CD14-positive monocyte (primary cell): ENCODE results near the gene CHST11. TPM values are rescaled to one million over a fixed set of nuclear protein-coding genes. Genes with fewer than 3 reads are reported as not detected.

Experiments used
- DNase-seq, 3 donors: peaks; one replicate each; pipeline ENCODE4 v3.0.0-alpha.2; 2011 to 2022
- H2AFZ ChIP-seq: 2 replicates; pipeline ENCODE4 v1.6.0; 2012; ENCODE audit warnings: mild to moderate bottlenecking, low read depth, low read length, inconsistent platforms; ENCODE audit not compliant: insufficient read depth, poor library complexity, severe bottlenecking
- H3K27ac ChIP-seq, 2 donors: 1 replicate in 1 of 2; 2 replicates in 1 of 2; pipeline ENCODE4 v1.5.1; 2012 to 2013; ENCODE audit warnings: low read length in 2 of 2, control low read depth in 1 of 2, inconsistent platforms in 1 of 2, low read depth in 1 of 2, mild to moderate bottlenecking in 1 of 2
- H3K27me3 ChIP-seq, 2 donors: one replicate each; pipeline versions ENCODE4 v1.6.0 to v1.6.1; 2011 to 2013; ENCODE audit warnings: low read length in 2 of 2; ENCODE audit not compliant: control insufficient read depth in 2 of 2, insufficient read depth in 2 of 2
- H3K36me3 ChIP-seq, 2 donors: replicated peaks in 1 of 2; 1 replicate in 1 of 2; 2 replicates in 1 of 2; pipeline versions ENCODE4 v1.5.1 to v1.6.1; 2012 to 2013; ENCODE audit warnings: low read length in 2 of 2, control low read depth in 1 of 2, inconsistent platforms in 1 of 2, mild to moderate bottlenecking in 1 of 2; ENCODE audit not compliant: insufficient read depth in 2 of 2, control insufficient read depth in 1 of 2
- H3K4me1 ChIP-seq, 2 donors: 1 replicate in 1 of 2; 2 replicates in 1 of 2; pipeline versions ENCODE4 v1.5.1 to v1.6.1; 2012 to 2013; ENCODE audit warnings: low read length in 2 of 2, control low read depth in 1 of 2, inconsistent platforms in 1 of 2, mild to moderate bottlenecking in 1 of 2, moderate library complexity in 1 of 2; ENCODE audit not compliant: insufficient read depth in 2 of 2, control insufficient read depth in 1 of 2
- H3K4me2 ChIP-seq: replicated peaks from 2 replicates; pipeline ENCODE3; 2012; ENCODE audit warnings: low read length, moderate library complexity, mild to moderate bottlenecking; ENCODE audit not compliant: poor library complexity, severe bottlenecking; ENCODE audit errors: extremely low read depth
- H3K4me3 ChIP-seq, 3 experiments: fragments of 200-600 bp in 1 of 3; sonication (generic) in 1 of 3; replicated peaks in 1 of 3; 1 replicate in 2 of 3; 2 replicates in 1 of 3; pipeline ENCODE4 v1.5.1; 2011 to 2013; ENCODE audit warnings: low read length in 3 of 3, mild to moderate bottlenecking in 3 of 3, control low read depth in 2 of 3, low read depth in 2 of 3, inconsistent platforms in 1 of 3, moderate library complexity in 1 of 3
- H3K79me2 ChIP-seq: 2 replicates; pipeline ENCODE4 v1.6.0; 2012; ENCODE audit warnings: mild to moderate bottlenecking, control low read depth, inconsistent platforms, low read length, moderate library complexity; ENCODE audit not compliant: insufficient read depth
- H3K9ac ChIP-seq: 2 replicates; pipeline ENCODE4 v1.6.0; 2017; ENCODE audit warnings: low read length, mild to moderate bottlenecking; ENCODE audit not compliant: insufficient read depth, poor library complexity, severe bottlenecking
- H3K9me3 ChIP-seq, 2 donors: replicated peaks in 1 of 2; 1 replicate in 1 of 2; 2 replicates in 1 of 2; pipeline versions ENCODE4 v1.5.1 to v1.6.1; 2012 to 2013; ENCODE audit warnings: low read length in 2 of 2, control low read depth in 1 of 2; ENCODE audit not compliant: control insufficient read depth in 1 of 2, insufficient read depth in 1 of 2
- H4K20me1 ChIP-seq: 2 replicates; pipeline ENCODE4 v1.6.0; 2012; ENCODE audit warnings: mild to moderate bottlenecking, low read length, control low read depth, moderate library complexity; ENCODE audit not compliant: insufficient read depth
- H3K27ac Mint-ChIP-seq, 7 donors: one replicate each; pipeline ENCODE4 v1.8.0; 2020; ENCODE audit warnings: mild to moderate bottlenecking in 7 of 7, mixed read lengths in 7 of 7, moderate library complexity in 6 of 7, inconsistent platforms in 2 of 7
- H3K27me3 Mint-ChIP-seq, 3 donors: one replicate each; pipeline ENCODE4 v1.8.0; 2021 to 2022; ENCODE audit warnings: low read depth in 3 of 3, mild to moderate bottlenecking in 3 of 3, mixed read lengths in 3 of 3, moderate library complexity in 3 of 3, inconsistent platforms in 1 of 3
- H3K36me3 Mint-ChIP-seq, 2 donors: one replicate each; pipeline ENCODE4 v1.8.0; 2020; ENCODE audit warnings: mixed read lengths in 2 of 2, inconsistent platforms in 1 of 2, mild to moderate bottlenecking in 1 of 2
- H3K4me1 Mint-ChIP-seq: one replicate; pipeline ENCODE4 v1.8.0; 2020; ENCODE audit warnings: mild to moderate bottlenecking, mixed read lengths
- H3K4me3 Mint-ChIP-seq, 2 donors: one replicate each; pipeline ENCODE4 v1.8.0; 2020; ENCODE audit warnings: mild to moderate bottlenecking in 2 of 2, mixed read lengths in 2 of 2, moderate library complexity in 1 of 2
- H3K9me3 Mint-ChIP-seq, 7 donors: one replicate each; pipeline ENCODE4 v1.8.0; 2020 to 2022; ENCODE audit warnings: mixed read lengths in 7 of 7, mild to moderate bottlenecking in 6 of 7, moderate library complexity in 6 of 7, inconsistent platforms in 2 of 7
- WGBS: methylation state at CpG from one replicate; pipeline ENCODE4 v1.1.5; 2013; ENCODE audit warnings: missing lambda C conversion rate; ENCODE audit not compliant: insufficient coverage; 5-methylcytosine and 5-hydroxymethylcytosine counted together
- intact Hi-C, 2 donors: fragments of 100-400 bp; cut with micrococcal nuclease; formaldehyde crosslinking; loops; one replicate each; pipeline versions ENCODE4 v1.15.0 to v1.15.1; 2023
- polyA plus RNA-seq, 3 donors: library from polyadenylated mRNA; depleted of rRNA in 1 of 3; unstranded in 2 of 3; stranded (reverse) in 1 of 3; fragments of 300-500 nt in 2 of 3; fragments of >200 nt in 1 of 3; fragmentation: Illumina TruSeq in 2 of 3; gene quantifications; 1 replicate in 2 of 3; 2 replicates in 1 of 3; pipeline ENCODE4 v1.2.3, GENCODE V29; 2012 to 2021
- TF ChIP-seq, protein P1 (sequence below): fragments of 200-600 bp; IDR thresholded peaks from one replicate; pipeline ENCODE4 v1.8.0; 2022; ENCODE audit warnings: antibody characterized with exemption, mild to moderate bottlenecking

Gene CHST11
- polyA plus RNA-seq, 3 donors = 44.4 to 66.6 (median 48.4) TPM

DNA sequence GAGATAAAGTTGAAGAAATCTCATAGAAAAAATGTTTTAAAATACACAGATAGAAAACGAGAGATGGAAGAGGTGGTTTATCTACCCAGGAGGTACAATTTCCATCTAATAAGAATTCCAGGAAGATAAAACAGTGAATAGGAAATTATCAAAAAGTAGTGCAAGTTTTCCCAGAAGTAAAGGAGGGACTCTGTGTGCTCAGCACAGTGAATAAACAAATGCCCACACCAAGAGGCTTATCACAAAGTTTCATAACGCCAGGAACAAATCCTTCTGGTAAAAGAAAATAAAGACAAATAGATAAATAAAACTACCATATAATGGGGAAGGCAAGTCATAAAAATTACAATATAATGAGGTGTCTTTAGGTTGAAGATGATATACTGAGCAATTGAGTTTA, 322.4 kb downstream of the CHST11 start:
- H4K20me1 ChIP-seq = no peaks in the 10 kb centered on the region
- H3K4me2 ChIP-seq = no peak overlapping the region
- H3K27ac ChIP-seq = no peak overlapping the region
- Mint-ChIP-seq H3K27me3 (peaks cover 1 to 3% (median 3%) of the 10 kb centered on the region in 3 donors), H3K36me3 (peaks cover 2 to 6% of the 10 kb centered on the region in 2 donors), H3K27ac (no peak overlapping the region), H3K4me1 (peaks cover 5% of the 10 kb centered on the region), H3K4me3 (no peak overlapping the region), H3K9me3 (peaks cover 12 to 33% (median 21%) of the 10 kb centered on the region in 7 donors)
- no peak for DNase-seq
- no peaks in the 10 kb centered on the region for H3K36me3 ChIP-seq
- intact Hi-C loops = no loop called here
- no peaks in the 10 kb centered on the region for H3K27me3 ChIP-seq
- H3K4me1 ChIP-seq = peaks cover 2 to 6% of the 10 kb centered on the region in 2 donors
- no peak overlapping the region for H3K9ac ChIP-seq
- H2AFZ ChIP-seq = no peak overlapping the region
- WGBS = no CpG with 5 or more reads among the region's 2 CpGs
- H3K4me3 ChIP-seq = no peak overlapping the region
- H3K9me3 ChIP-seq = peaks cover 11 to 17% of the 10 kb centered on the region in 2 donors
- H3K79me2 ChIP-seq = no peaks in the 10 kb centered on the region
- TF ChIP-seq, protein P1, sequence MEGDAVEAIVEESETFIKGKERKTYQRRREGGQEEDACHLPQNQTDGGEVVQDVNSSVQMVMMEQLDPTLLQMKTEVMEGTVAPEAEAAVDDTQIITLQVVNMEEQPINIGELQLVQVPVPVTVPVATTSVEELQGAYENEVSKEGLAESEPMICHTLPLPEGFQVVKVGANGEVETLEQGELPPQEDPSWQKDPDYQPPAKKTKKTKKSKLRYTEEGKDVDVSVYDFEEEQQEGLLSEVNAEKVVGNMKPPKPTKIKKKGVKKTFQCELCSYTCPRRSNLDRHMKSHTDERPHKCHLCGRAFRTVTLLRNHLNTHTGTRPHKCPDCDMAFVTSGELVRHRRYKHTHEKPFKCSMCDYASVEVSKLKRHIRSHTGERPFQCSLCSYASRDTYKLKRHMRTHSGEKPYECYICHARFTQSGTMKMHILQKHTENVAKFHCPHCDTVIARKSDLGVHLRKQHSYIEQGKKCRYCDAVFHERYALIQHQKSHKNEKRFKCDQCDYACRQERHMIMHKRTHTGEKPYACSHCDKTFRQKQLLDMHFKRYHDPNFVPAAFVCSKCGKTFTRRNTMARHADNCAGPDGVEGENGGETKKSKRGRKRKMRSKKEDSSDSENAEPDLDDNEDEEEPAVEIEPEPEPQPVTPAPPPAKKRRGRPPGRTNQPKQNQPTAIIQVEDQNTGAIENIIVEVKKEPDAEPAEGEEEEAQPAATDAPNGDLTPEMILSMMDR = no peak

DNA sequence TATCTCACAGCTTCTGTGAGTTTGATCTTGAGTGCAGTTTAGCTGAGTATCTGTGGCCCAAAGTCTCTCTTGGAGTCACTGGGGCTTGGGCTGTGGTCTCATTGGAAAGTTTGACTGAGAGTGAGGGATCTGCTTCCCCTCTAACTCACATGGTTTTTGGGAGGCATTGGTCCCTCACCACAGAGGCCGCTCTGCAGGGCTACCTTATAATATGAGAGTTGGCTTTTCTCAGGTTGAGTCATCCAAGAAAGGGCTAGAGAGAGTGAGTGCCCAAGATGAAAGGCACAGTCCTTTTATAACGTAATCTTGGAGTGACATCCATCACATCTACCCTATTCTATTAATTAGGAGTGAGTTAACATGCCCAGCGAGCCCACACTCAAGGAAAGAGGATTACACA, 325.5 kb downstream of the CHST11 start:
- H3K4me2 ChIP-seq = no peak overlapping the region
- peaks cover 2 to 6% of the 10 kb centered on the region in 2 donors for H3K36me3 Mint-ChIP-seq

More for the DNA sequence above, 325.5 kb downstream of the CHST11 start:
- TF ChIP-seq, protein P1 = no peak
- no CpG with 5 or more reads among the region's 3 CpGs for WGBS
- no peak overlapping the region for H3K4me3 Mint-ChIP-seq
- intact Hi-C loops = no loop called here
- H3K27ac ChIP-seq = no peak overlapping the region
- H3K9ac ChIP-seq = no peak overlapping the region
- H3K4me3 ChIP-seq = no peak overlapping the region
- H3K79me2 ChIP-seq = no peaks in the 10 kb centered on the region
- H3K27ac Mint-ChIP-seq = no peak overlapping the region
- H2AFZ ChIP-seq = no peak overlapping the region
- no peaks in the 10 kb centered on the region for H4K20me1 ChIP-seq
- peaks cover 12 to 36% (median 24%) of the 10 kb centered on the region in 7 donors for H3K9me3 Mint-ChIP-seq
- H3K4me1 ChIP-seq = no peaks in the 10 kb centered on the region
- no peaks in the 10 kb centered on the region for H3K36me3 ChIP-seq
- H3K9me3 ChIP-seq = peaks cover 11 to 17% of the 10 kb centered on the region in 2 donors
- H3K27me3 Mint-ChIP-seq = peaks cover 0 to 3% (median 1%) of the 10 kb centered on the region in 3 donors
- no peaks in the 10 kb centered on the region for H3K27me3 ChIP-seq
- no peaks in the 10 kb centered on the region for H3K4me1 Mint-ChIP-seq
- no peak for DNase-seq
